ENCODE results near the gene LUZP1.
A peak's percentile ranks its signal among the peaks of the same experiment; 100 is the strongest.

Gene LUZP1

DNA sequence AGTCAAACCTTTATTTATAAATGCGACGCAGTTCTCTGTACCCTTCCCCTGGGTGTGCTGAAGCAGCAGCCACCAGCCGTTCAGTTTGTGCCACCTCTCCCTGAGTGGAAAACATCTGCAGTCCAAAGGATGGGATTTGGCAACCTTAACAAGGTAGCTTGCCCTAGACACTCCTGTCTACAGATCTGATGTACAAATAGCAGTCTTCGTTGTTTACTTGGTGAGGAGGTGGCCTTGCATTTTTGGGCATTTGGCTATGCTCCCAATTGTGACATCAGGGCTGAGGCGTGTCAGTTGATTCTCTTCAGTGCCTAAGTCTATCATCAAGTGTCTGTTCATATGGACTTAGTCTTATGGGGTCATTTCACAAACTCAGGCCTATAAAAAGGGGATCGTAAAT is 89.6 kb downstream of the LUZP1 start:
- CTCF ChIA-PET: interaction anchor here (0.6 to 3.9 kb wide), 2 partner anchors 106 to 114 kb away, joined by 3 to 29 read pairs; no protein-coding TSS in a partner anchor
- POLR2A ChIA-PET: no interaction called here

GRCh38 chr1:23074012-23074411 is 94.6 kb downstream of the LUZP1 start:
- Histone ChIP-seq H3K4me3 (ENCODE audit: low read depth, low read length) (no peak overlapping the region), H3K36me3 (ENCODE audit: control insufficient read depth in 2 of 2, insufficient read depth in 1 of 2, low read length in 2 of 2) (peaks cover 11 to 90% of the 10 kb centered on the region in 2 experiments), H3K9me3 (ENCODE audit: control insufficient read depth, insufficient read depth, low read depth, low read length) (no peaks in the 10 kb centered on the region), H3K4me1 (ENCODE audit: control insufficient read depth, insufficient read depth, low read length) (no peaks in the 10 kb centered on the region), H3K27ac (ENCODE audit: extremely low read depth, low read depth, low read length) (no peak overlapping the region)
- ChIA-PET POLR2A (no interaction called here), CTCF (no interaction called here)
- no peak for TF ChIP-seq ZNF623 (tag by site-specific recombination; IDR thresholded peaks at IDR 0.05)

More for the DNA sequence above, 89.6 kb downstream of the LUZP1 start:
- H3K36me3 ChIP-seq (ENCODE audit: control insufficient read depth in 2 of 2, insufficient read depth in 1 of 2, low read length in 2 of 2): peaks cover 6 to 94% of the 10 kb centered on the region in 2 experiments
- H3K4me1 ChIP-seq (ENCODE audit: control insufficient read depth, insufficient read depth, low read length): no peaks in the 10 kb centered on the region
- no peak overlapping the region for H3K4me3 ChIP-seq (ENCODE audit: low read depth, low read length)
- H3K9me3 ChIP-seq (ENCODE audit: control insufficient read depth, insufficient read depth, low read depth, low read length): no peaks in the 10 kb centered on the region
- H3K27ac ChIP-seq (ENCODE audit: extremely low read depth, low read depth, low read length): no peak overlapping the region
- TF ChIP-seq ZBTB20 (tag by site-specific recombination; IDR thresholded peaks at IDR 0.05) (no peak), SP7 (tag by site-specific recombination; IDR thresholded peaks at IDR 0.05) (0 out of 2 replicates have a peak, but pooled peaks have one; percentile 38), ZNF140 (tag by site-specific recombination; IDR thresholded peaks at IDR 0.05) (no peak), ZNF335 (tag by site-specific recombination; conservative IDR thresholded peaks at IDR 0.05) (no peak), MZF1 (tag by site-specific recombination; IDR thresholded peaks at IDR 0.05; ENCODE audit: borderline replicate concordance) (0 out of 2 replicates have a peak, but pooled peaks have one; percentile 19), ZNF24 (tag by site-specific recombination; IDR thresholded peaks at IDR 0.05) (no peak), ZNF701 (tag by site-specific recombination; IDR thresholded peaks at IDR 0.05) (no peak)
- TF ChIP-seq, protein P1, sequence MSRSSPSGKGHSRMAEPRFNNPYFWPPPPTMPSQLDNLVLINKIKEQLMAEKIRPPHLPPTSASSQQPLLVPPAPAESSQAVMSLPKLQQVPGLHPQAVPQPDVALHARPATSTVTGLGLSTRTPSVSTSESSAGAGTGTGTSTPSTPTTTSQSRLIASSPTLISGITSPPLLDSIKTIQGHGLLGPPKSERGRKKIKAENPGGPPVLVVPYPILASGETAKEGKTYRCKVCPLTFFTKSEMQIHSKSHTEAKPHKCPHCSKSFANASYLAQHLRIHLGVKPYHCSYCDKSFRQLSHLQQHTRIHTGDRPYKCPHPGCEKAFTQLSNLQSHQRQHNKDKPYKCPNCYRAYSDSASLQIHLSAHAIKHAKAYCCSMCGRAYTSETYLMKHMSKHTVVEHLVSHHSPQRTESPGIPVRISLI (tag by site-specific recombination; IDR thresholded peaks at IDR 0.05): no peak
- TF ChIP-seq, protein P2, sequence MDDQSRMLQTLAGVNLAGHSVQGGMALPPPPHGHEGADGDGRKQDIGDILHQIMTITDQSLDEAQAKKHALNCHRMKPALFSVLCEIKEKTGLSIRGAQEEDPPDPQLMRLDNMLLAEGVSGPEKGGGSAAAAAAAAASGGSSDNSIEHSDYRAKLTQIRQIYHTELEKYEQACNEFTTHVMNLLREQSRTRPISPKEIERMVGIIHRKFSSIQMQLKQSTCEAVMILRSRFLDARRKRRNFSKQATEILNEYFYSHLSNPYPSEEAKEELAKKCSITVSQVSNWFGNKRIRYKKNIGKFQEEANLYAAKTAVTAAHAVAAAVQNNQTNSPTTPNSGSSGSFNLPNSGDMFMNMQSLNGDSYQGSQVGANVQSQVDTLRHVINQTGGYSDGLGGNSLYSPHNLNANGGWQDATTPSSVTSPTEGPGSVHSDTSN (CRISPR knock-in tag; IDR thresholded peaks at IDR 0.05): no peak

DNA sequence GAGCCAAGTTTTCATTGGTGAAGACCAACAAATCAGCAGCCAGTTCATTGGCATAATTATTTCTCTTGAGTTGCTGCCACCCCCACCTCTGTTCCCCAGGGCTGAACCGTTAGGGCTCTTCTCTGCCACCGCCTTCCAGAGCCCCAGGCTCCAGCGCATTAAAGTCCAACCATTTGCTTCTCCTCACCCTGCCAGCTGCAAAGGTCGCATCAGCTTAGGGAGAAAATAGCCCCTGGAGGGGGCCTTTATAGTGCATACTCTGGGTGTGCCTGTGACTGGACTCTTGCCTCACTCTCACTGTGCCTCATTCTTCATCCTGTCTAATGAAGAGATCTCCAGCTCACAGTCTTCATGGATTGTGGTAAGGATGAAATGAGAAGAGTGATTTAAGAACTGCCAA is 99.0 kb downstream of the LUZP1 start:
- ChIA-PET POLR2A (no interaction called here), CTCF (interaction anchor here (0.7 to 1.4 kb wide), 4 partner anchors 29 to 344 kb away, joined by 3 to 7 read pairs (median 4); no protein-coding TSS in a partner anchor)
- no peak overlapping the region for H3K27ac ChIP-seq (ENCODE audit: extremely low read depth, low read depth, low read length)

More for the DNA sequence above, 99.0 kb downstream of the LUZP1 start:
- Histone ChIP-seq H3K4me1 (ENCODE audit: control insufficient read depth, insufficient read depth, low read length) (no peaks in the 10 kb centered on the region), H3K4me3 (ENCODE audit: low read depth, low read length) (no peak overlapping the region), H3K9me3 (ENCODE audit: control insufficient read depth, insufficient read depth, low read depth, low read length) (no peaks in the 10 kb centered on the region), H3K36me3 (ENCODE audit: control insufficient read depth in 2 of 2, insufficient read depth in 1 of 2, low read length in 2 of 2) (peaks cover 11 to 95% of the 10 kb centered on the region in 2 experiments)
- no peak for TF ChIP-seq SP3 (tag by site-specific recombination; IDR thresholded peaks at IDR 0.05)
- TF ChIP-seq ZNF707 (tag by site-specific recombination; IDR thresholded peaks at IDR 0.05): no peak
- no peak for TF ChIP-seq ZNF843 (tag by site-specific recombination; IDR thresholded peaks at IDR 0.05)
- TF ChIP-seq SP2 (tag by site-specific recombination; IDR thresholded peaks at IDR 0.05): no peak
- no peak for TF ChIP-seq REPIN1 (tag by site-specific recombination; IDR thresholded peaks at IDR 0.05; ENCODE audit: low read depth)
- TF ChIP-seq ZNF16 (tag by site-specific recombination; IDR thresholded peaks at IDR 0.05; ENCODE audit: low read depth): no peak
- TF ChIP-seq, protein P3, sequence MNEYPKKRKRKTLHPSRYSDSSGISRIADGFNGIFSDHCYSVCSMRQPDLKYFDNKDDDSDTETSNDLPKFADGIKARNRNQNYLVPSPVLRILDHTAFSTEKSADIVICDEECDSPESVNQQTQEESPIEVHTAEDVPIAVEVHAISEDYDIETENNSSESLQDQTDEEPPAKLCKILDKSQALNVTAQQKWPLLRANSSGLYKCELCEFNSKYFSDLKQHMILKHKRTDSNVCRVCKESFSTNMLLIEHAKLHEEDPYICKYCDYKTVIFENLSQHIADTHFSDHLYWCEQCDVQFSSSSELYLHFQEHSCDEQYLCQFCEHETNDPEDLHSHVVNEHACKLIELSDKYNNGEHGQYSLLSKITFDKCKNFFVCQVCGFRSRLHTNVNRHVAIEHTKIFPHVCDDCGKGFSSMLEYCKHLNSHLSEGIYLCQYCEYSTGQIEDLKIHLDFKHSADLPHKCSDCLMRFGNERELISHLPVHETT (tag by site-specific recombination; IDR thresholded peaks at IDR 0.05): no peak
- no peak for TF ChIP-seq GLIS2 (tag by site-specific recombination; IDR thresholded peaks at IDR 0.05)
- TF ChIP-seq, protein P2 (CRISPR knock-in tag; IDR thresholded peaks at IDR 0.05): no peak
- TF ChIP-seq ZNF600 (tag by site-specific recombination; IDR thresholded peaks at IDR 0.05): no peak
- TF ChIP-seq ZNF510 (tag by site-specific recombination; IDR thresholded peaks at IDR 0.05; ENCODE audit: insufficient replicate concordance): no peak
- TF ChIP-seq, protein P4, sequence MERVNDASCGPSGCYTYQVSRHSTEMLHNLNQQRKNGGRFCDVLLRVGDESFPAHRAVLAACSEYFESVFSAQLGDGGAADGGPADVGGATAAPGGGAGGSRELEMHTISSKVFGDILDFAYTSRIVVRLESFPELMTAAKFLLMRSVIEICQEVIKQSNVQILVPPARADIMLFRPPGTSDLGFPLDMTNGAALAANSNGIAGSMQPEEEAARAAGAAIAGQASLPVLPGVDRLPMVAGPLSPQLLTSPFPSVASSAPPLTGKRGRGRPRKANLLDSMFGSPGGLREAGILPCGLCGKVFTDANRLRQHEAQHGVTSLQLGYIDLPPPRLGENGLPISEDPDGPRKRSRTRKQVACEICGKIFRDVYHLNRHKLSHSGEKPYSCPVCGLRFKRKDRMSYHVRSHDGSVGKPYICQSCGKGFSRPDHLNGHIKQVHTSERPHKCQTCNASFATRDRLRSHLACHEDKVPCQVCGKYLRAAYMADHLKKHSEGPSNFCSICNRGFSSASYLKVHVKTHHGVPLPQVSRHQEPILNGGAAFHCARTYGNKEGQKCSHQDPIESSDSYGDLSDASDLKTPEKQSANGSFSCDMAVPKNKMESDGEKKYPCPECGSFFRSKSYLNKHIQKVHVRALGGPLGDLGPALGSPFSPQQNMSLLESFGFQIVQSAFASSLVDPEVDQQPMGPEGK (tag by site-specific recombination; IDR thresholded peaks at IDR 0.05): no peak
- no peak for TF ChIP-seq SALL2 (tag by site-specific recombination; IDR thresholded peaks at IDR 0.05; ENCODE audit: borderline replicate concordance)
- no peak for TF ChIP-seq ZBTB20 (tag by site-specific recombination; IDR thresholded peaks at IDR 0.05)
- TF ChIP-seq HOXC10 (CRISPR knock-in tag; IDR thresholded peaks at IDR 0.05): no peak
- TF ChIP-seq ZNF2 (tag by site-specific recombination; IDR thresholded peaks at IDR 0.05): no peak
- no peak for TF ChIP-seq ZNF155 (tag by site-specific recombination; IDR thresholded peaks at IDR 0.05)
- TF ChIP-seq ZNF416 (tag by site-specific recombination; IDR thresholded peaks at IDR 0.05): no peak
